ENCODE results near the gene TINAG.

The TINAG gene

GRCh38 chr6:54427396-54427937 lies 119.2 kb downstream of the TINAG start:
- no peak for DNase-seq (ENCODE audit: low read depth)

GRCh38 chr6:54428431-54428830 lies 120.2 kb downstream of the TINAG start:
- DNase-seq (ENCODE audit: low read depth) = no peak

- DNase-seq (ENCODE audit: low read depth) = no peak
Measured at GRCh38 chr6:54431466-54431865, 123.2 kb downstream of the TINAG start.
